Effector memory CD4-positive, alpha-beta T cell (primary cell): ENCODE measurements around the gene CNTN5.

ENCODE experiments used
- DNase-seq, 3 donors: peaks; one replicate each; pipeline ENCODE4 v3.0.0-alpha.2; 2020
- H3K27ac ChIP-seq: 2 replicates; pipeline ENCODE4 v1.7.0; 2013; ENCODE audit warnings: mild to moderate bottlenecking, low read length, moderate library complexity; ENCODE audit not compliant: insufficient read depth, poor library complexity, severe bottlenecking
- H3K27me3 ChIP-seq: replicated peaks from 2 replicates; pipeline ENCODE4 v1.7.0; 2013; ENCODE audit warnings: mild to moderate bottlenecking, low read length; ENCODE audit not compliant: insufficient read depth, control insufficient read depth, poor library complexity, severe bottlenecking
- H3K36me3 ChIP-seq: 2 replicates; pipeline ENCODE4 v1.7.0; 2013; ENCODE audit warnings: mild to moderate bottlenecking, low read length, moderate library complexity; ENCODE audit not compliant: control insufficient read depth, insufficient read depth
- H3K4me1 ChIP-seq: 2 replicates; pipeline ENCODE4 v1.7.0; 2013; ENCODE audit warnings: low read length, mild to moderate bottlenecking; ENCODE audit not compliant: control insufficient read depth, insufficient read depth, poor library complexity, severe bottlenecking
- H3K4me3 ChIP-seq: 2 replicates; pipeline ENCODE4 v1.7.0; 2013; ENCODE audit warnings: low read length, low read depth, mild to moderate bottlenecking; ENCODE audit not compliant: insufficient read depth, poor library complexity, severe bottlenecking
- H3K9me3 ChIP-seq: 2 replicates; pipeline ENCODE4 v1.7.0; 2013; ENCODE audit warnings: mild to moderate bottlenecking, low read length, moderate library complexity; ENCODE audit not compliant: control insufficient read depth

Gene CNTN5

DNA sequence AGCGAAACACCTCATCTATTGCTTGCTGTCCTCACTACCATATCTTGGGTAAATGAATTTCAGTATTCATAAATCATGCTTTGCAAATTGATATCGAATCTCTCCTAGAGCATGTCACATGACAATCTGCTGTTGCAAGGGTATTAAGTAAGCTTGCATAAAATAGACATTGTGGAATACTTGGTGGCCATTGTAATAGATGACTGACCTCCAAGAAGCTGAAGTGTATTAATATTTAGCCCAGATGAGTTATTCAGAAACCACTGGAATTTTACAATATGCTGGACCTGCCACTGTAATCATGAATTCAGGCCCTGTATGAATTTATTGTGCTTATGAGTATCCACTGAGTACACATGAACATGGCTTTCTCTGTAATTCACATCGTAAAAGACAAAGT lies 1376.7 kb downstream of the CNTN5 start:
- Histone ChIP-seq H3K27ac (no peak overlapping the region), H3K27me3 (no peaks in the 10 kb centered on the region)
- DNase-seq = no peak

DNA sequence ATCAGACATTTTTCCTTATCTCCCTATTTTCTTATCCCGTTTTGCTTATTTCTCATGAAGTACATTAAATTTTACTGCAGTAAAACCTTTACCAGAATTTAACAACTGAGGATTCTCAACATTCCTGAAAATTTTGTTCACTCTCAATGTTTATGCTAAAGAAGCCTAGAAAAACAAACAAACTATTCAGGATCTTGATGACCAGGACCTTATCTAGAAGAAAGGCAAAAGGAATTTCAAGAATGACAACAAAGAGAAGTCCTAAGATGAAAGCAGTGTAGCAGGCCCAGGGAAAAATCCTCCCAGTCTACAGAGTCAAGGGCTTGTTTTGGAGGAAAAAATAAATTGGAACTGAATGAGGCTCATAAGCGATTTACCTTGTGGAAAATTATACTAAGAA lies 1383.1 kb downstream of the CNTN5 start:
- no peaks in the 10 kb centered on the region for H3K27me3 ChIP-seq
- no peak for DNase-seq

More for the DNA sequence above, 1376.7 kb downstream of the CNTN5 start:
- H3K36me3 ChIP-seq = no peaks in the 10 kb centered on the region
- H3K4me1 ChIP-seq = no peaks in the 10 kb centered on the region
- no peak overlapping the region for H3K4me3 ChIP-seq
- no peaks in the 10 kb centered on the region for H3K9me3 ChIP-seq

DNA sequence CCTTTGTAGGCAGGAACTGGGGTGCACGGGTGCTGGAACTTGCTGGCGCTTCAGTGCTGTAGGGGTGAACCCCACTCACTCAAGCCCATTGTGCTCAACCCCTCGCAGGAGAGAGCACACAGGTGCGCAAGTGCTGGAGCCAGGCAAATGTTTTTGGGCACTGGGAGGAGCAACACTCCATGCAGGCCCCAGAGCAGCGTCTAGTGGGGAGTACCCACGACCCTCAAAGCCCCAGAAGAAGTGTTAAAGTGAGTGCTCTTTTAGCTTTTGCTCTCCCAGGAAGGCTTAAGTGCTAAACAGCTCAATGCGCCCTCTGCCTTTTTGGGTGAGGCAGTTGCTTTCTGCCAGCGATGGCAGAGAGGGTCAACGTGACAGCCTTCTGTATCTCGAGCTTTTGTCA lies 1384.2 kb downstream of the CNTN5 start:
- Histone ChIP-seq H3K27ac (no peak overlapping the region), H3K4me3 (no peak overlapping the region), H3K27me3 (no peaks in the 10 kb centered on the region), H3K9me3 (no peaks in the 10 kb centered on the region), H3K4me1 (no peaks in the 10 kb centered on the region), H3K36me3 (no peaks in the 10 kb centered on the region)
- no peak for DNase-seq

More for the DNA sequence above, 1383.1 kb downstream of the CNTN5 start:
- no peak overlapping the region for H3K4me3 ChIP-seq
- no peak overlapping the region for H3K27ac ChIP-seq
- no peaks in the 10 kb centered on the region for H3K36me3 ChIP-seq
- H3K9me3 ChIP-seq = no peaks in the 10 kb centered on the region
- no peaks in the 10 kb centered on the region for H3K4me1 ChIP-seq
